NCI-H82 (cell line): ENCODE results near the gene MAGEA8.
"Not testable (repeated sequence)": the region's sequence is repeated elsewhere in the genome, so short reads cannot be mapped to it uniquely, and the experiment has no call there.

Source experiments
- DNase-seq: peaks from one replicate; lab custom pipeline; 2025; lab: John Stamatoyannopoulos, UW

Gene MAGEA8

GRCh38 chrX:149903889-149904748, 23.1 kb downstream of the MAGEA8 start:
- no peak for DNase-seq

- no peak for DNase-seq
These were observed 27.3 kb downstream of the MAGEA8 start for GRCh38 chrX:149908308-149908707.

- no peak for DNase-seq
These were observed 27.7 kb downstream of the MAGEA8 start for GRCh38 chrX:149908727-149909126.

DNA sequence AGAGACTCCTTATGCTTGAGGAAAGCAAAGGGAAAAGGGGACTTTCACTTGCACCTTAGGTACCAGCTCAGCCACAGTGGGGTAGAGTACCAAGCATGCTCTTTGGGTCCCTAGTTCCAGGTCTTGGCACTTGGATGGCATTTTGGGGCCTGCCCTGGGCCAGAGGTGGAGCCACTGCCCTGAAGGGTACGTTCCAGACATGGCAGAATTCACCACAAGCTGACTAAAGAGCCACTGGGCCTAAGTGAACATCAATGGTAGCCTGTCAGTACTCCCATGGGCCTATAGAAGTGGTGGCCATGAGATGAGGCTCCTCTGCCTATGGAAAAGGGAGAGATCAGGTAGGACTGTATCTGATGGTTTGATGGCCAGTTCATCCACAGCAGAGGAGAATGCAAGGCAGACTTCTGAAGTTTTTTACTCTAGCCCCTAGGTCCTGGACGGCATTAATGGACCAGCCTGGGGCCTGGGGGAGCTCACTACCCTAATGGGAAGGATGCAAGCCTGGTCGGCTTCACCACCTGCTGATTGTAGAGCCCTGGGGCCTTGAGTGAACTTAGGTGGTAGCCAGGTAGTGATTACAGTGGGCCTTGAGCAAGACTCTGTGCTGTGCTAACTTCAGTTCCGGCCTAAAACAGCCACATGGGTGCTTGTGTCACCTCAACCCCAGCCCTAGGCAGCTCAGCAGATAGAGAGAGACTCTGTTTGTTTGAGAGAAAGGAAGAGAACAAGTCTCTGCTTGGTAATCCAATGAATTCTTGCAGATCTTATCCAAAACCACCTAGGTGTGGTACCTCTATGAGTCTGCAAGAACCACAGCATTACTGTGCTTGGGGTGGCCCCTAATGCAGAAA, 28.6 kb downstream of the MAGEA8 start:
- DNase-seq = no peak

DNA sequence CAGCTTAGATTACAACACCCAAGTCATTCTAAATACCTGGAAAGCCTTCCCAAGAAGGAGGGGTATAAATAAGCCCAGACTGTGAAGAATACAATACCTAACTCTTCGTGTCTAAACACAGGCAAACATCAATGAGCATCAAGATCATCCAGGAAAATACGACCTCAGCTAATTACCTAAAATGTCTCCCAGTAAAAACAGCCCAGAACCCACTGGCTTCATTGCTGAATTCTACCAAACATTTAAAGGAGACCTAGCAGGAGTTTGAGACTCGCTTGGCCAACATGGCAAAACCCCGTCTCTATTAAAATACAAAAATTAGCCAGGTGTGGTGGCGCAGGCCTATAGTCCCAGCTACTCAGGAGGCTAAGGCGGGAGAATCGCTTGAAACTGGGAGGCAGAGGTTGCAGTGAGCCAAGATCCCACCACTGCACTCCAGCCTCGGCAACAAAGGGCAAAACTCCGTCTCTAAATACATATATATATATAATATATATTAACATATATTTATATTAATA, 29.3 kb downstream of the MAGEA8 start:
- DNase-seq = peak; percentile 20

DNA sequence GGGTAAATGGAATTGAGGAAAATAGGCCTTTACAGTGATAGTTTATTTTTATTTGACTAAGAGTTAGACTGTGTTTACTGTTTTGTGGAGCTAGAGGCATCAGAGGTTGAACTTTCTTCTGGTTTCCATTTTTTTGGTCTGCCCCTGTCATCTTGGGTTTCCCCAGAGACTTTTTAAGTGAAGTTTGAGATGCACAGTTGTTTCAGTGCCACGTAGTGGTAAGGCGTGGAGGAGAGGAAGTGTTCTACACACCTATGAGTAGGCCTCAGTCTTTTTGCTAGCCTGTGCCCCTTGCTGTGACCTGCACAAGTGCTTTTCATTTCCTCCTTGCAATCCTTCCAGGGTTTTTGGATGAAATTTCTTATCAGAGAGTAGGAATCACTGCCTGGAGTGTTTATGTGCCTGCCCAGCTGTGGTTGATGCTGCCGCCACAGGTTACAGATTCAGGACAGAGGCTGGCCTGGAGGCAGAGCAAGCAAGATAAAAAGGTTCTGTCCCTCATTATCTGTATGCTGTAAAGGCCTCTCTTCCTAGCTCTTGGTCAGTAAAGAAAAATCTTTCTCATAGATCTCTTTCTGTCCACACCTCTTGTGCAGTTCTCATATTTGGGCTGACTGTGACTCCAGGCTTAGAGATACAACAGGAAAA, 35.9 kb downstream of the MAGEA8 start:
- DNase-seq = no peak

DNA sequence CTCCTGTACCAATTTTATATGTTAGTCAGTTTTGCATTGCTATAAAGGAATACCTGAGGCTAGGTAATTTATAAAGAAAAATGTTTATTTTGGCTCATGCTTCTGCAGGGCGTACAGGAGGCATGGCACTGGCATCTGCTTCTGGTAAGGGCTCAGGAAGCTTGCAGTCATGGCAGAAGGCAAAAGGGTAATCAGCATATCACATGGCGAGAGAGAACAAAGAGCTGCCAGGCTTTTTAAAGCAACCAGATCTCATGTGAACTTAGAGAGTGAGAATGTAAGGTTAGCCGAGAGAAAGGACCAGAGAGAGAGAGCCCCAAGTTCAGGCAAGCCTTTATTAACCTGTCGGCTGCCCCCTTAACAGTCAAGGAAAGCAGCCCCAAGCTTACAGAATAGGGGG, 42.9 kb downstream of the MAGEA8 start:
- not testable (repeated sequence) for DNase-seq

GRCh38 chrX:149924434-149924833, 43.5 kb downstream of the MAGEA8 start:
- DNase-seq = not testable (repeated sequence)

GRCh38 chrX:149927245-149927963, 46.4 kb downstream of the MAGEA8 start:
- DNase-seq = not testable (repeated sequence)

GRCh38 chrX:149927964-149928258, 46.9 kb downstream of the MAGEA8 start:
- DNase-seq = not testable (repeated sequence)

DNA sequence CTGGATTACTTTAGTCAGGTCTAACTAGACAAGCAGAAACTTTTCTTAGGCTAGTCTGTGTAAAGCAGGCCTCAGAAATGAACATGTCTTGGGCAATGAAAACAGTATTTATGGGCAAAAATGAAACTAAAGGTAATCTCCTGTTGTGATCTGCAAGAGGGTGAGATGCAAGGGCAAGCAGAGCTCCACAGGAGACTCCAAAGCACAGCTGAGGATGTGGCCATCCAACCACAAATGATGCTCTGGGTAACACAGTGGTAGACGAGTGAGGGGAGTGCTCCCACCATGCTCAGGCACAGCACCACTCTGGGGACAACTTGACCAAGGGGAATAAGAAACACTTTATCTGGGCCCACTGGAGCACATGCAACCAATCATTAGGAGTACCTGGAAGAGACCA, 47.7 kb downstream of the MAGEA8 start:
- not testable (repeated sequence) for DNase-seq

- DNase-seq = not testable (repeated sequence)
These were observed 48.4 kb downstream of the MAGEA8 start, which contains the start of gene HSFX4 for GRCh38 chrX:149929400-149929799. Gene HSFX4 (plus strand): TSS chrX:149929573. CDS start chrX:149929645, 72 bp downstream.

- not testable (repeated sequence) for DNase-seq
These were observed 50.4 kb downstream of the MAGEA8 start for GRCh38 chrX:149931355-149931754.

GRCh38 chrX:149932150-149932549, 51.2 kb downstream of the MAGEA8 start:
- not testable (repeated sequence) for DNase-seq

DNA sequence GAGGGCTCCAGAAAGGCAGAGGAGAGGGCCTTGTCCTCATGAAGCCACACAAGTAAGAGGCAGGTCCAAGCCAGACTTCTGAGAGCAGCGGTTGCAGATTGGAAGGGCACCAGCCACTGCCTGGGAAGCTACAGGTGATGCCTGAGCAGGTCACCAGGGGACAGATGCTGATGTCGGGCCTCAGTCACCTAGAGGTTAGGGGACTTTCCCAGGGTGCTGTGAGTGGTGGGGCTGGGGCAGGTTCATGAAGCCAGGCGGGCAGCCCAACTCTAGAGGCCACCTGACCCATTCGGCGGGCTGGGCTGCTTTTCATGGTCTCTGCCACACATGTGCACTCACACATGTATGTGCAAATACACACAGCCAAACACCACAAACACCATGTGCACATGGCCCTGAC, 52.0 kb downstream of the MAGEA8 start:
- DNase-seq = not testable (repeated sequence)

GRCh38 chrX:149933547-149933946, 52.6 kb downstream of the MAGEA8 start:
- not testable (repeated sequence) for DNase-seq
